ENCODE measurements around the gene RMND5A.

GRCh38 chr2:86781363-86781762, 61.3 kb downstream of the RMND5A start:
- TF ChIP-seq WT1 (tag by site-specific recombination; IDR thresholded peaks at IDR 0.05) (no peak), KLF10 (tag by site-specific recombination; IDR thresholded peaks at IDR 0.05) (no peak), CTCF (tag by site-specific recombination; IDR thresholded peaks at IDR 0.05) (no peak), ZNF624 (tag by site-specific recombination; IDR thresholded peaks at IDR 0.05) (no peak), ZNF324 (tag by site-specific recombination; IDR thresholded peaks at IDR 0.05) (no peak), ZNF211 (tag by site-specific recombination; IDR thresholded peaks at IDR 0.05; ENCODE audit: low read depth) (no peak)
